BJ (cell line): Measurements from ENCODE around the gene ZNF33A. TPM values are rescaled to one million over a fixed set of nuclear protein-coding genes. Genes with fewer than 3 reads are reported as not detected.

Source experiments
- CTCF ChIA-PET: fragments of 350-600 bp; formaldehyde crosslinking; extraction: SDS; loops from one replicate; lab custom pipeline; 2021; ENCODE audit warnings: antibody characterized with exemption, inconsistent platforms; lab: Yijun Ruan, JAX
- POLR2A ChIA-PET: fragments of 300-600 bp; sonication (Branson Sonifier 250); formaldehyde crosslinking; extraction: SDS; loops from one replicate; lab custom pipeline; 2021; ENCODE audit warnings: antibody characterized with exemption; lab: Charles Lee
- DNase-seq: peaks from one replicate; pipeline ENCODE4 v3.0.0-alpha.2; 2011; ENCODE audit warnings: low read depth
- H3K27me3 ChIP-seq: 2 replicates; pipeline ENCODE4 v1.6.0; 2011; ENCODE audit warnings: low read length; ENCODE audit not compliant: control insufficient read depth, insufficient read depth
- H3K36me3 ChIP-seq: 2 replicates; pipeline ENCODE4 v1.5.1; 2011; ENCODE audit warnings: low read length; ENCODE audit not compliant: control insufficient read depth, insufficient read depth
- H3K4me3 ChIP-seq: 2 replicates; pipeline ENCODE4 v1.5.1; 2011; ENCODE audit warnings: low read depth, mild to moderate bottlenecking, control low read depth, low read length
- polyA minus RNA-seq: library from RNA; depleted of rRNA, polyadenylated mRNA; stranded (reverse); fragments of >200 nt; gene quantifications from 2 replicates; pipeline ENCODE4 v1.2.3, GENCODE V29; 2011; rRNA and poly(A)+ RNA removed
- polyA plus RNA-seq: library from polyadenylated mRNA; depleted of rRNA; stranded (reverse); fragments of >200 nt; gene quantifications from 2 replicates; pipeline ENCODE4 v1.2.3, GENCODE V29; 2011; rRNA removed
- TF ChIP-seq, protein P1 (sequence below): IDR thresholded peaks from 2 replicates; pipeline ENCODE4 v1.5.1; 2011; ENCODE audit warnings: low read depth, mild to moderate bottlenecking, control low read depth, inconsistent platforms, low read length, moderate library complexity; ENCODE audit not compliant: insufficient read depth

ZNF33A gene
- polyA plus RNA-seq, result 3.9 and 7.7 TPM in 2 replicates
- 5.0 and 5.6 TPM in 2 replicates for polyA minus RNA-seq

DNA sequence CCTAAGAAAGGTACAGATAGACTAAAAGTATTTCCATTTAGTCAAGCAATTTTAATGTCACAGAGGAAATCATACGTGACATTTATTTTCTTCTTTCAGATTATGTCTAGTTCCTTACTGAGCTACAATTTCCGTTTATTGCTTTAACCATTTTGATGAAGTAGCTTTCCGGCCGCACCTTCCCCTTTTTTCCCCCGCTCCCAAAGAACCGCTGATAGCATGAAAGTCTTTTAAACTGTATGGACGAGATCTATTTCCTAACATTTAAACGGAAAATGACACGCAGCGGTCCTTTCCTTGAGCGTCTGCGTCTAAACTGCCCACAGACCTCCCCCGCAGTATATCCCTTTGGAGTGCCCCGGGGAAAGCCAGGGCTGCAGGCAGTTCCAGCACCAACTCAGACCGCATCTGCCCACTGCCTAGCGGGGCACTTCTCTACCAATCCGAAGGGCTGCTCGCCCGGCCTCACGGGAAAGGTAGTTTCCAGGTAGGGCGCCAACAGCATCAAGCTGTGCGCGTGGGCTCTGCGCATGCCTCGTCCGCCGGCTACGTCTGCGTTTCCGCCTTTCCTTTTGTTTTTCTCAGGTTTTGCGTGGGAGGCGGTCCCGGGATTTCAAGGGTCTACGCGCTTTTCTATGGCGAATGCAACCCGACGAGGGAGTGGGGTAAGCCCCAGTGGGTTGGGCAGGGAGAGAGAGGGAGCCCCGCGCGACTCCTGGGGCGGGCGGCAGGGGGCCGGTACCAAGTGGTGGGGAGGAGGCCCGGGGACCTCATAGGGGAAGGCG is at the start of gene ZNF33A:
Gene ZNF33A (plus strand): TSS at position 557 of the 785 bp plus-strand sequence. CDS start 1,667 bp downstream, outside the sequence.
- TF ChIP-seq, protein P1, sequence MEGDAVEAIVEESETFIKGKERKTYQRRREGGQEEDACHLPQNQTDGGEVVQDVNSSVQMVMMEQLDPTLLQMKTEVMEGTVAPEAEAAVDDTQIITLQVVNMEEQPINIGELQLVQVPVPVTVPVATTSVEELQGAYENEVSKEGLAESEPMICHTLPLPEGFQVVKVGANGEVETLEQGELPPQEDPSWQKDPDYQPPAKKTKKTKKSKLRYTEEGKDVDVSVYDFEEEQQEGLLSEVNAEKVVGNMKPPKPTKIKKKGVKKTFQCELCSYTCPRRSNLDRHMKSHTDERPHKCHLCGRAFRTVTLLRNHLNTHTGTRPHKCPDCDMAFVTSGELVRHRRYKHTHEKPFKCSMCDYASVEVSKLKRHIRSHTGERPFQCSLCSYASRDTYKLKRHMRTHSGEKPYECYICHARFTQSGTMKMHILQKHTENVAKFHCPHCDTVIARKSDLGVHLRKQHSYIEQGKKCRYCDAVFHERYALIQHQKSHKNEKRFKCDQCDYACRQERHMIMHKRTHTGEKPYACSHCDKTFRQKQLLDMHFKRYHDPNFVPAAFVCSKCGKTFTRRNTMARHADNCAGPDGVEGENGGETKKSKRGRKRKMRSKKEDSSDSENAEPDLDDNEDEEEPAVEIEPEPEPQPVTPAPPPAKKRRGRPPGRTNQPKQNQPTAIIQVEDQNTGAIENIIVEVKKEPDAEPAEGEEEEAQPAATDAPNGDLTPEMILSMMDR, result peak; percentile 20; the same call in 1 of the 2 replicates
- Histone ChIP-seq H3K4me3 (peak within 1 kb of the TSS; percentile 61), H3K27me3 (no peaks in the 10 kb centered on the region), H3K36me3 (no peaks in the 10 kb centered on the region; the same call in 1 of the 2 replicates)
- ChIA-PET CTCF (interaction anchor here (1.4 kb wide), 1 partner anchor 33 kb away, joined by 4 read pairs; the partner anchor contains the start of gene ZNF25), POLR2A (no interaction called here)
- DNase-seq, result peak; percentile 52

DNA sequence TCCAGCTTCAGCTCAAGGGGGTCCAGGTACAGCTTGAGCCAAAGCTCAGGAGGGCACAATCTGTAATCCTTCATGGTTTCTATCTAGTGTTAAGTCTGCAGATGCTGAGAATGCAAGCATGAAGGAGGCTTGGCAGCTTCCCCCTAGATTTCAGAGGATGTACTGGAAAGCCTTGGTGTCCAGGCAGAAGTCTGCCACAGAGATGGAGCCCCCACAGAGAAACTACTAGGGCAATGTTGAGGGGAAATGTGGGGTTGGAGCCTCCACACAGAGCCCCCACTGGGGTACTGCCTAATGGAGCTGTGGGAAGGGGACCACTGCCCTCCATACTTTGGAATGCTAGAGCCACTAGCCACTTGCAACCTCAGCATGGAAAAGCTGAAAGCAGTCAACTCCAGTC is 45.5 kb upstream of the ZNF33A start:
- TF ChIP-seq, protein P1, result no peak
- Histone ChIP-seq H3K27me3 (no peaks in the 10 kb centered on the region), H3K4me3 (no peak overlapping the region), H3K36me3 (peaks cover 2% of the 10 kb centered on the region)
- ChIA-PET POLR2A (no interaction called here), CTCF (interaction anchor here (0.7 kb wide), 1 partner anchor 10 kb away, joined by 3 read pairs; no protein-coding TSS in a partner anchor)
- DNase-seq, result no peak

DNA sequence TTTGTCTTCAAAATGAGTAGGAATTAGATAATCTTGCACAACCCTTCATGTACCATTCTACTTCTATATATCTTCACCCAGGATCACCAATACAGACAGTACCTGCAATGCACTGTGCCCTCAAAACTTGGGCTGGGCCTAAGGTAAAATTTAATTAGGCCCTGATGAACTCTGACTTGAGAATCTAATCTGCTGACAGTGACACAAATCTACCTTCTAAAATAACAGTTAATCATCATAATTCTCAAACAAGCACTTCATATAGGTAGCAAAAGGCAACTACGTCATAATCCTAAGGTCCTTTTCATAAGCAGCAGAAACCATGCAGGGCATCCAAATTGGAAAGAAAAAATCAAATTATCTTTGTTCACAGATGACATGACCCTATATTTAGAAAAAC is 38.1 kb upstream of the ZNF33A start:
- POLR2A ChIA-PET, result no interaction called here
- Histone ChIP-seq H3K4me3 (no peak overlapping the region), H3K36me3 (peaks cover 1% of the 10 kb centered on the region; the same call in 1 of the 2 replicates), H3K27me3 (no peaks in the 10 kb centered on the region)
- TF ChIP-seq, protein P1, result no peak
- CTCF ChIA-PET, result no interaction called here
- DNase-seq, result no peak

GRCh38 chr10:37975401-37975991 is 35.0 kb upstream of the ZNF33A start:
- peak overlapping the region; percentile 80 for H3K4me3 ChIP-seq
- no peaks in the 10 kb centered on the region for H3K27me3 ChIP-seq
- no peaks in the 10 kb centered on the region for H3K36me3 ChIP-seq
- CTCF ChIA-PET, result interaction anchor here (0.8 to 1.2 kb wide), 6 partner anchors 11 to 33 kb away, joined by 3 to 4 read pairs (median 3); no protein-coding TSS in a partner anchor
- DNase-seq, result no peak
- TF ChIP-seq, protein P1, result no peak
- POLR2A ChIA-PET, result no interaction called here
